ENCODE measurements around the gene OR9A2.

- TF ChIP-seq CTCF (IDR thresholded peaks at IDR 0.05; ENCODE audit: low read depth, low read length, poor library complexity, severe bottlenecking) (no peak), EZH2phosphoT487 (IDR thresholded peaks at IDR 0.05; ENCODE audit: borderline replicate concordance, low read length) (no peak)
Measured at GRCh38 chr7:143068446-143068845, 41.5 kb upstream of the OR9A2 start.
